ENCODE data around the gene EXOC6B.

Gene EXOC6B

GRCh38 chr2:72138011-72138881 is 687.6 kb downstream of the EXOC6B start:
- Mint-ChIP-seq H3K4me1 (ENCODE audit: low read depth) (no peaks in the 10 kb centered on the region), H3K4me3 (no peak overlapping the region), H3K27ac (no peak overlapping the region), H3K9me3 (no peaks in the 10 kb centered on the region), H3K36me3 (ENCODE audit: low read depth) (no peaks in the 10 kb centered on the region), H3K27me3 (ENCODE audit: low read depth) (peaks cover 12% of the 10 kb centered on the region)

- H3K4me1 Mint-ChIP-seq (ENCODE audit: low read depth): no peaks in the 10 kb centered on the region
- no peaks in the 10 kb centered on the region for H3K36me3 Mint-ChIP-seq (ENCODE audit: low read depth)
- no peaks in the 10 kb centered on the region for H3K9me3 Mint-ChIP-seq
- H3K27ac Mint-ChIP-seq: no peak overlapping the region
- no peak overlapping the region for H3K4me3 Mint-ChIP-seq
- H3K27me3 Mint-ChIP-seq (ENCODE audit: low read depth): peaks cover 9% of the 10 kb centered on the region
Measured at GRCh38 chr2:72137498-72138010, 688.3 kb downstream of the EXOC6B start.

DNA sequence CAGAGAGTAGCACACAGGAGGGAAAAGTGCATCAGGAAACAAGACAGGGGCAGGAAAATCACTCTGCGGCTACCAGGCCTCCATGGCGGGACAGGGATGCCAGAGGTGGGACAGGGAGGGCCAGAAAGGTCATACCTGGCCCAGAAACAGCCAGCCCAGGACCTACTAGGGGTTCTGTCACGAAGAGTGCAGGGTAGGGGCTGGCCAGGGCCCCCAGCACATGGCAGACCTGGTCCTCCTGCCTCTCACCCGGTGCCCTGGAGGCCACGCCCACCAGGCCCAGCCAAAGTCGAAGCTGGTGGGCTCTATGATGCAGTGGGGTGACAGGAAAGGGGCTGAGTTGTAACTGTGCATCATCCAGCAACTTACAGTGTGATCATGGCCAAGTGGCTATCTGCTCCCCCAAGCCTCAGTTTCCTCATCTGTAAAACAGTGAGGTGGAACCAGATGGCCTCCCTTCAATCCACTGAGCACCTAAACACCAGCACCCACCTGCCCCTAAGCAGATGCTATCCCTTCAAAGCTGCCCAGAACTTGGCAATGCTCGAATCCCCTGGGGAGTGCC is 688.8 kb downstream of the EXOC6B start:
- Mint-ChIP-seq H3K9me3 (no peaks in the 10 kb centered on the region), H3K27ac (no peak overlapping the region), H3K27me3 (ENCODE audit: low read depth) (peaks cover 4% of the 10 kb centered on the region), H3K4me1 (ENCODE audit: low read depth) (no peaks in the 10 kb centered on the region), H3K36me3 (ENCODE audit: low read depth) (no peaks in the 10 kb centered on the region), H3K4me3 (no peak overlapping the region)

DNA sequence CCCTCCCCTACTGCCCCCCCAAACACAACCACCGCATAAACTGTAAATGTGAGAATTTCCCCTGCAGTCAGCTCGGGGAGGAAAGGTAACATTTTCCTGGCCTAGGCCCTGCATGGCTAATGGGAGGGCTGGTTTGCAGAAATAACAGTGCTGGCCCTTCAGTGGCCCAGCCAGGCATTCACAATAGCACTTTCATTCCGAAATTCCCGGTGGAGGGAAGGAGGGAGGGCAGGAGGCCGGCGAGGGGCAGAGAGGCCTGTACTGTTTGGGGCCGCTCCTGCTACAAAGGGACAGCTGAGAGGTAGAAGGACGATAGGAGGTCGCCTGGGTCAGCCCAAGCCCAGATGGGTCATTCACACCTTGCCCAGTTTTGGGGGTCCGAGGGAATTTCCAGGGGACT is 689.5 kb downstream of the EXOC6B start:
- Mint-ChIP-seq H3K36me3 (ENCODE audit: low read depth) (no peaks in the 10 kb centered on the region), H3K4me3 (no peak overlapping the region), H3K4me1 (ENCODE audit: low read depth) (no peaks in the 10 kb centered on the region), H3K27me3 (ENCODE audit: low read depth) (no peaks in the 10 kb centered on the region), H3K9me3 (no peaks in the 10 kb centered on the region), H3K27ac (no peak overlapping the region)

DNA sequence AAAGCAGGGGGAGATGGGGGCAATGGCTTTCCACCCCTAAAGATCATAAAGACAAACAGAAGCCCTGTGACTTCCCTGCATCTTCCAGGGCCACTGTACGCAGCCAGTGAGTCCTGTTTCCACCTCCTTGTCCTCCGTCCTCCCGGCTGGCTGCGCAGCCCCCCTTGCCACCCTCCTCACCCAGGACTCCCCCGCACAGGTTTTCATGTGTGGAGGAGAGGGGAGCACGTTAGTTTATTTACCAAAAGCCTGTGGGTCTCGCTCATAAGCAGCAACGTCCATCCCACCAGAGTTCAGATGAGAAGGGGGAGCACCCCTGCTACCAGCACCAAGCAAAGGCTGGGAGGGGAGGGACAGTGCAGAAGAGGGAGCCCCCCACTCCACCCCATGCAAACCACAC is 689.9 kb downstream of the EXOC6B start:
- Mint-ChIP-seq H3K4me3 (no peak overlapping the region), H3K27ac (no peak overlapping the region), H3K36me3 (ENCODE audit: low read depth) (no peaks in the 10 kb centered on the region), H3K27me3 (ENCODE audit: low read depth) (no peaks in the 10 kb centered on the region), H3K9me3 (no peaks in the 10 kb centered on the region), H3K4me1 (ENCODE audit: low read depth) (no peaks in the 10 kb centered on the region)

DNA sequence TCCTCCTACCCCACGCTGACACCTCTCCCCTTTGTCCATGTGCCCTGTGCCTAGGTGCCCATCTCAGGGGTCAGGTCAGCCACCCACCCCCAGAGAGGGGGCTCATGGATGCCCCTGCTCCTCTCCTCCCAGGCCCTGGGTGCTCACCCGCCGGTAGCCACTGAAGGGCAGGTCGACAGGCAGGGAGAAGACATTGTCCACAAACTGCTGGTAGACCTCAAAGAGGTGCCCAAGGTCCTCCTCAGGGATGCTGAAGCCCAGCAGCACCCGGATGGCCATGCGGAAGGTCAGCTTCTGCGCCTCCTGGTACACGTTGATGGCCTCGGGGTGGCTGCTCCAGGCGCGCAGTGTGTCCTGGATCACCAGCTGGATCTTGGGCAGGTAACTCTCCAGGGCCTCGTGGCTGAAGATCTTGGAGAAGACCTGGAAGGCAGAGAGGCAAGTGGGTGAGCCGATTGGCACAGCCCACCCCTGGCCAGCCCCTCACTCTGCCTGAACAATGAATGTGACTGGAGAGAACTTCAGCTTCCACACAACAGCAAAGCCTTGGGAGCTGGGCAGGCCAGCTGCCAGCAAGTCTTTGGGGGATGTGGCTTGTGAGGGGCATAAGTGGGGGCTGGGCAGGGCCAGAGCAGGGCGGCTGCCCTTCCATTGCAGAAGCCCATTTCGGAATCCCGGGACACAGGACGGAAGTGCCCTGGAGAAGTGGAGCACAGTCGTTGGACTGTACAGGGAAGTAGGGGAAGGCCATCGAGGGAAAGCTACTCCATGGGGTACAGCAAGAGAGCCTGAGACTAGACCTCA is 690.6 kb downstream of the EXOC6B start:
- Mint-ChIP-seq H3K4me1 (ENCODE audit: low read depth) (no peaks in the 10 kb centered on the region), H3K9me3 (no peaks in the 10 kb centered on the region), H3K27ac (no peak overlapping the region), H3K27me3 (ENCODE audit: low read depth) (no peaks in the 10 kb centered on the region), H3K4me3 (no peak overlapping the region), H3K36me3 (ENCODE audit: low read depth) (no peaks in the 10 kb centered on the region)

- Mint-ChIP-seq H3K4me3 (no peak overlapping the region), H3K36me3 (ENCODE audit: low read depth) (no peaks in the 10 kb centered on the region), H3K27me3 (ENCODE audit: low read depth) (no peaks in the 10 kb centered on the region), H3K27ac (no peak overlapping the region), H3K4me1 (ENCODE audit: low read depth) (no peaks in the 10 kb centered on the region), H3K9me3 (no peaks in the 10 kb centered on the region)
Measured at GRCh38 chr2:72134408-72134996, 691.3 kb downstream of the EXOC6B start.

GRCh38 chr2:72133721-72134407 is 692.0 kb downstream of the EXOC6B start:
- Mint-ChIP-seq H3K9me3 (no peaks in the 10 kb centered on the region), H3K27me3 (ENCODE audit: low read depth) (no peaks in the 10 kb centered on the region), H3K27ac (no peak overlapping the region)

DNA sequence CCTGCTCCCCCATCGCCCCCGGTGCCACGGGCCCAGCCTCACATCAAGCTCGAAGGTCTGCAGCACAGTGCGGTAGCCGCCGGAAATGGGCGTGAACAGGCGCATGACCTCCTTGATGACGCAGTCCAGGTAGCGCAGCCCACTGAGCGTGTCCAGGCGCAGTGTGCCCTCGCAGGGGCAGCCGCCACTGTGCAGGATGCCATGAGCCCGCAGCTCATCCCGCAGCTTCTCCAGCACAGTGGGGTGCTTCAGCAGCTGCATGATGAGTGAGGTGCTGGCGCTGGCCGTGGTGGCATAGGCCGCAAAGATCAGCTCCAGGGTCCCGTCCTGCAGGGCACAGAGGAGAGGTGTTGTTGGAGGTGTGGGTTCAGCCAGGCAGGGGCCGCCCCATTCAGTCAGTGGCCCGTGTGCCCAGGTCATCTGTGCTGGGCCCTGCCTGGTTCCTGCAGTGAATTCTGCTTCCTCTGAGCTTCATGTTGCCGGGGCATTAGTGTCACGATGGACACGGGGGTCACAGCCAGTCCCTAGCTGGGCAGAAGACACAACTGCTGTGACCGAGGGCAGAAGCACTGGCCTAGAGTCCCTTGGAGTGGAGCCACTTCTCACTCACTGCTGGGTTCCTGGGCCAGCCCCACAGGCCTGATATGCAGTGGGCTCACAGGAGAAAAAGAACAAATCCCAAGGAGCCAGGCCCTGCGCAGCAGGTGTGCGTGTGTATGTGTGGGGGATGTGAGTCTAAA is 692.7 kb downstream of the EXOC6B start:
- Mint-ChIP-seq H3K36me3 (ENCODE audit: low read depth) (no peaks in the 10 kb centered on the region), H3K9me3 (no peaks in the 10 kb centered on the region), H3K4me3 (no peak overlapping the region), H3K4me1 (ENCODE audit: low read depth) (no peaks in the 10 kb centered on the region), H3K27ac (no peak overlapping the region), H3K27me3 (ENCODE audit: low read depth) (no peaks in the 10 kb centered on the region)

More at GRCh38 chr2:72133721-72134407, 692.0 kb downstream of the EXOC6B start:
- H3K4me3 Mint-ChIP-seq: no peak overlapping the region
- no peaks in the 10 kb centered on the region for H3K36me3 Mint-ChIP-seq (ENCODE audit: low read depth)
- H3K4me1 Mint-ChIP-seq (ENCODE audit: low read depth): no peaks in the 10 kb centered on the region

GRCh38 chr2:72131916-72132841 is 693.7 kb downstream of the EXOC6B start:
- H3K27me3 Mint-ChIP-seq (ENCODE audit: low read depth): no peaks in the 10 kb centered on the region
- no peaks in the 10 kb centered on the region for H3K36me3 Mint-ChIP-seq (ENCODE audit: low read depth)
- no peak overlapping the region for H3K4me3 Mint-ChIP-seq
- no peaks in the 10 kb centered on the region for H3K4me1 Mint-ChIP-seq (ENCODE audit: low read depth)
- H3K27ac Mint-ChIP-seq: no peak overlapping the region
- no peaks in the 10 kb centered on the region for H3K9me3 Mint-ChIP-seq

GRCh38 chr2:72131371-72131891 is 694.4 kb downstream of the EXOC6B start:
- H3K27ac Mint-ChIP-seq: no peak overlapping the region
- no peaks in the 10 kb centered on the region for H3K4me1 Mint-ChIP-seq (ENCODE audit: low read depth)
- H3K27me3 Mint-ChIP-seq (ENCODE audit: low read depth): no peaks in the 10 kb centered on the region
- H3K9me3 Mint-ChIP-seq: no peaks in the 10 kb centered on the region
- H3K36me3 Mint-ChIP-seq (ENCODE audit: low read depth): no peaks in the 10 kb centered on the region
- H3K4me3 Mint-ChIP-seq: no peak overlapping the region

DNA sequence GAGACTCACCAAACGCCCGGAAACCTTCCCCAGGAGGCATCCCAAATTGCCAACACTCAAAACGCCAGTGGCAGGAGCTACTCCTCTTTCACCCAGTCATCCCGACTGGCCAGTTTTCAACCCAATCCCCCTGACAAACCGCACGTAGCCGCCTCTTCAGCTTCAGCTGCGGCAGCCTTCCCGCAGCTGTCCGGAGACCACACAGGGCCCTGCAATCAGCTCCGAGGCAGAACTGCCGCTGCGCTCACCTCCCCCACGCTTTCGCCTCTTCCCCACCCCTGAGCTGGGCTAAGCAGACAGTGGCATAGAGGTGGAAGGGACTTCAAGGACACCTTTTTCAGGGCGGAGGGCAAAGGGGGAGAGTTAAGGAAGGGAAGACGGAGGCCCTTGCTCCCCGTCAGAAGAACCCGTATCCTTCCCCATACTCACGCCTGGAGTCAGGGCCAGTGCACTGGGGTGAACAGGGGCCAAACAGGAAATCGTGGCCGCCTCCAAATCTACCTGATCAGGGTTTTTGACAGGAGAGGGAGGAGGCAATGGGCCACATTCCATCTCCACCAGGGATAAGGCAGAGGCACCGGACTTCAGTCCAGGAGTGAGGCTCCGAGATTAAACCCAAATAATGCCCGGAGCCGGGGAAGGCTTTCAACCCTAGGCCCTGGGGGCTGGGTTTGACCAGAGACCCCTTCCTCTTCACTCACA is 695.0 kb downstream of the EXOC6B start:
- H3K36me3 Mint-ChIP-seq (ENCODE audit: low read depth): no peaks in the 10 kb centered on the region
- no peaks in the 10 kb centered on the region for H3K4me1 Mint-ChIP-seq (ENCODE audit: low read depth)
- H3K27ac Mint-ChIP-seq: no peak overlapping the region
- H3K27me3 Mint-ChIP-seq (ENCODE audit: low read depth): no peaks in the 10 kb centered on the region
- no peak overlapping the region for H3K4me3 Mint-ChIP-seq
- H3K9me3 Mint-ChIP-seq: no peaks in the 10 kb centered on the region
